Stomach (tissue), 4 donors: Measurements from ENCODE around the gene DPPA5.

ENCODE experiments used
- CTCF ChIP-seq, 7 experiments: fragments of 450-650 bp in 4 of 7; fragments of 200-600 bp in 3 of 7; sonication (generic) in 3 of 7; IDR thresholded peaks; one replicate each; pipeline ENCODE4 v1.5.1; 2016 to 2019; ENCODE audit warnings: antibody characterized with exemption in 7 of 7, control low read depth in 2 of 7, mild to moderate bottlenecking in 1 of 7
- EP300 ChIP-seq: sonication (generic); formaldehyde crosslinking; IDR thresholded peaks from one replicate; pipeline ENCODE4 v1.6.1; 2017; ENCODE audit warnings: antibody characterized with exemption
- POLR2A ChIP-seq, 4 donors: fragments of 450-650 bp; IDR thresholded peaks; one replicate each; pipeline ENCODE4 v1.6.1; 2016; ENCODE audit warnings: antibody characterized with exemption in 4 of 4, control low read depth in 2 of 4, mild to moderate bottlenecking in 1 of 4, moderate library complexity in 1 of 4

- TF ChIP-seq POLR2A (IDR thresholded peaks at IDR 0.05) (no peak), EP300 (no peak), CTCF (IDR thresholded peaks at IDR 0.05) (peak in 5 of 7 experiments; percentile 24 to 37 (median 34))
These were observed 34.9 kb upstream of the DPPA5 start for GRCh38 chr6:73388800-73389512.
